Caco-2 (cell line): ENCODE measurements around the gene GPR142. TPM values are rescaled to one million over a fixed set of nuclear protein-coding genes. Genes with fewer than 3 reads are reported as not detected.

Source experiments
- BruUV-seq: library from RNA; stranded (reverse); fragments of 400-500 nt; replicated peaks from 2 replicates; lab custom pipeline; 2021; lab: Mats Ljungman, UMichigan
- CTCF ChIA-PET: fragments of 300-600 bp; sonication (Branson Sonifier 250); formaldehyde crosslinking; loops from one replicate; lab custom pipeline; 2022; ENCODE audit warnings: antibody characterized with exemption; lab: Charles Lee
- POLR2A ChIA-PET: fragments of 300-600 bp; sonication (Branson Sonifier 250); formaldehyde crosslinking; loops from one replicate; lab custom pipeline; 2022; ENCODE audit warnings: antibody characterized with exemption; lab: Charles Lee
- DNase-seq, 2 experiments: peaks; one replicate each; pipeline versions ENCODE4 v3.0.0 to v3.0.0-alpha.2; 2020 to 2022
- H3K27me3 ChIP-seq: replicated peaks from 2 replicates; pipeline ENCODE4 v1.6.0; 2011; ENCODE audit warnings: low read length; ENCODE audit not compliant: control insufficient read depth, insufficient read depth
- H3K36me3 ChIP-seq: 2 replicates; pipeline ENCODE4 v1.5.1; 2011; ENCODE audit warnings: low read length; ENCODE audit not compliant: control insufficient read depth, insufficient read depth
- H3K4me1 ChIP-seq: fragments of 250-450 bp; sonication (Bioruptor Pico); 2 replicates; pipeline ENCODE4 v1.5.1; 2020; ENCODE audit warnings: mild to moderate bottlenecking
- H3K4me3 ChIP-seq: 2 replicates; pipeline ENCODE4 v1.5.1; 2011; ENCODE audit warnings: low read depth, mild to moderate bottlenecking, control low read depth, low read length
- H3K9me3 ChIP-seq: fragments of 250-450 bp; sonication (Bioruptor Pico); 2 replicates; pipeline ENCODE4 v1.5.1; 2020; ENCODE audit warnings: mild to moderate bottlenecking, moderate library complexity
- H3K27ac Mint-ChIP-seq: one replicate; pipeline ENCODE4 v1.8.0; 2022; ENCODE audit warnings: mixed read lengths; ENCODE audit not compliant: unreplicated experiment
- H3K27me3 Mint-ChIP-seq: one replicate; pipeline ENCODE4 v1.8.0; 2022; ENCODE audit warnings: mixed read lengths; ENCODE audit not compliant: insufficient read depth, unreplicated experiment
- H3K36me3 Mint-ChIP-seq: one replicate; pipeline ENCODE4 v1.8.0; 2022; ENCODE audit warnings: mild to moderate bottlenecking, mixed read lengths; ENCODE audit not compliant: insufficient read depth, unreplicated experiment
- H3K4me1 Mint-ChIP-seq: one replicate; pipeline ENCODE4 v1.8.0; 2022; ENCODE audit warnings: low read depth, mixed read lengths; ENCODE audit not compliant: unreplicated experiment
- H3K4me3 Mint-ChIP-seq: one replicate; pipeline ENCODE4 v1.8.0; 2022; ENCODE audit warnings: mild to moderate bottlenecking, moderate library complexity, mixed read lengths; ENCODE audit not compliant: unreplicated experiment
- H3K9me3 Mint-ChIP-seq: one replicate; pipeline ENCODE4 v1.8.0; 2022; ENCODE audit warnings: mixed read lengths; ENCODE audit not compliant: unreplicated experiment
- intact Hi-C: fragments of 100-400 bp; cut with micrococcal nuclease; formaldehyde crosslinking; loops from one replicate; pipeline ENCODE4 v1.10.0; 2022; ENCODE audit not compliant: unreplicated experiment
- total RNA-seq: library from RNA; stranded (reverse); gene quantifications from 2 replicates; pipeline ENCODE4 v1.2.3, GENCODE V29; 2022
- TF ChIP-seq, protein P1 (sequence below), 2 experiments: fragments of 200-600 bp in 1 of 2; IDR thresholded peaks; 1 replicate in 1 of 2; 2 replicates in 1 of 2; pipeline versions ENCODE4 v1.5.1 to v1.8.0; 2011 to 2022; ENCODE audit warnings: antibody characterized with exemption in 1 of 2, control low read depth in 1 of 2, inconsistent platforms in 1 of 2, low read depth in 1 of 2, low read length in 1 of 2, mild to moderate bottlenecking in 1 of 2, moderate library complexity in 1 of 2; ENCODE audit not compliant: insufficient read depth in 1 of 2, severe bottlenecking in 1 of 2, unreplicated experiment in 1 of 2

GPR142 gene
- total RNA-seq, 1 experiment from 2014 or later: not detected

DNA sequence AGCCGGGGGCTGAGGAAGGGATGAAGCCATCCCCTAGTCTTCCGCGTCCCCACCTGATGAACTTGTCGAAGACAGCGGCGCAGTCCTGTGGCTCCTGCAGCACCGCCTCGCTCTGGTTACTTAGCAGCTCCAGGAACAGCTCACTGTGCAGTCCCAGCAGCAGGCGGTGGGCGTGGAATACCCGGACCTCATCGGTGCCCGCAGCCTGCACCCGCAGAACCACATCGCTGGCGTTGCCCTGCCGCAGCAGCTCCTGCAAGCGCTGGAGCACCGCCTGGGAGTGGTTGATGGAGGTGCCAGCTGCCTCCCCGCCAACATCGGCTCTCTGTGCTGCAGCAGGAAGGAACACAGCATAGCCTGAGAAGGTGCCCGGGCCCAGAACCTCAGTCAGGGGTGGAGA lies 7.4 kb upstream of the GPR142 start:
- no TSS peak for BruUV-seq
- H3K4me1 ChIP-seq: no peaks in the 10 kb centered on the region
- no peak overlapping the region for H3K4me3 ChIP-seq
- CTCF ChIA-PET: interaction anchor here (1.9 kb wide), 1 partner anchor 14 kb away, joined by 9 read pairs; no protein-coding TSS in a partner anchor
- peaks cover 6% of the 10 kb centered on the region for H3K27me3 Mint-ChIP-seq
- H3K27ac Mint-ChIP-seq: no peak overlapping the region
- no peaks in the 10 kb centered on the region for H3K4me1 Mint-ChIP-seq
- no peaks in the 10 kb centered on the region for H3K9me3 Mint-ChIP-seq
- POLR2A ChIA-PET: no interaction called here
- H3K36me3 ChIP-seq: no peaks in the 10 kb centered on the region
- H3K27me3 ChIP-seq: no peaks in the 10 kb centered on the region; the same call in 1 of the 2 replicates
- DNase-seq: no peak
- no peak overlapping the region for H3K4me3 Mint-ChIP-seq
- intact Hi-C loops: loop anchor here (10.0 kb wide), 1 partner anchor 145 kb away; the partner anchor contains the start of gene TTYH2
- H3K9me3 ChIP-seq: no peaks in the 10 kb centered on the region
- no peaks in the 10 kb centered on the region for H3K36me3 Mint-ChIP-seq
- TF ChIP-seq, protein P1, sequence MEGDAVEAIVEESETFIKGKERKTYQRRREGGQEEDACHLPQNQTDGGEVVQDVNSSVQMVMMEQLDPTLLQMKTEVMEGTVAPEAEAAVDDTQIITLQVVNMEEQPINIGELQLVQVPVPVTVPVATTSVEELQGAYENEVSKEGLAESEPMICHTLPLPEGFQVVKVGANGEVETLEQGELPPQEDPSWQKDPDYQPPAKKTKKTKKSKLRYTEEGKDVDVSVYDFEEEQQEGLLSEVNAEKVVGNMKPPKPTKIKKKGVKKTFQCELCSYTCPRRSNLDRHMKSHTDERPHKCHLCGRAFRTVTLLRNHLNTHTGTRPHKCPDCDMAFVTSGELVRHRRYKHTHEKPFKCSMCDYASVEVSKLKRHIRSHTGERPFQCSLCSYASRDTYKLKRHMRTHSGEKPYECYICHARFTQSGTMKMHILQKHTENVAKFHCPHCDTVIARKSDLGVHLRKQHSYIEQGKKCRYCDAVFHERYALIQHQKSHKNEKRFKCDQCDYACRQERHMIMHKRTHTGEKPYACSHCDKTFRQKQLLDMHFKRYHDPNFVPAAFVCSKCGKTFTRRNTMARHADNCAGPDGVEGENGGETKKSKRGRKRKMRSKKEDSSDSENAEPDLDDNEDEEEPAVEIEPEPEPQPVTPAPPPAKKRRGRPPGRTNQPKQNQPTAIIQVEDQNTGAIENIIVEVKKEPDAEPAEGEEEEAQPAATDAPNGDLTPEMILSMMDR (IDR thresholded peaks at IDR 0.05; ENCODE audit: insufficient read depth in 1 of 2, low read depth in 1 of 2, low read length in 1 of 2, severe bottlenecking in 1 of 2, unreplicated experiment in 1 of 2): no peak

DNA sequence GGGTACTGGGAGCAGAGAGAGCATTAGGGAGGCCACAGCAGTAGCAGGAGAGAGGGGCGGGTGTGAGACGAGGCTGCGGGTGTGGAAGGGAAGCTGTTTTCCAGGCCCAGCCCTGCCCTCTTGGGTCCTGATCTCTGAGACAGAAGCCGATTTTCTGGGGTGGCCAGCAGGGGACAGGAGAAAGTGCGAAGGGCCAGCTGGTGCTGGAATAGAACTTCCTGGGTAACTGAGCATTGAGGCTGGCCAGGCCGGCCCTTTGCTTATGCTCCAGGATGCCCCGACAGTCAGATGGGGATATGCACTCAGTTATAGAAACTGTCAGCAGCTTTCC lies 6.4 kb upstream of the GPR142 start:
- Mint-ChIP-seq H3K4me1 (no peaks in the 10 kb centered on the region), H3K4me3 (no peak overlapping the region), H3K36me3 (no peaks in the 10 kb centered on the region), H3K9me3 (no peaks in the 10 kb centered on the region), H3K27ac (no peak overlapping the region), H3K27me3 (peaks cover 6% of the 10 kb centered on the region)
- POLR2A ChIA-PET: no interaction called here
- intact Hi-C loops: loop anchor here (1.0 to 10.0 kb wide), 2 partner anchors 60 to 146 kb away; partner anchors contain the start of gene TTYH2
- H3K9me3 ChIP-seq: no peaks in the 10 kb centered on the region
- no peaks in the 10 kb centered on the region for H3K4me1 ChIP-seq
- no peak overlapping the region for H3K4me3 ChIP-seq
- CTCF ChIA-PET: interaction anchor here (0.6 to 1.9 kb wide), 5 partner anchors 13 to 330 kb away, joined by 3 to 11 read pairs (median 5); no protein-coding TSS in a partner anchor
- no TSS peak for BruUV-seq
- TF ChIP-seq, protein P1 (IDR thresholded peaks at IDR 0.05; ENCODE audit: insufficient read depth in 1 of 2, low read depth in 1 of 2, low read length in 1 of 2, severe bottlenecking in 1 of 2, unreplicated experiment in 1 of 2): peak in 1 of 2 experiments; percentile 2
- no peaks in the 10 kb centered on the region; the same call in 1 of the 2 replicates for H3K27me3 ChIP-seq
- no peaks in the 10 kb centered on the region for H3K36me3 ChIP-seq
- DNase-seq: no peak

DNA sequence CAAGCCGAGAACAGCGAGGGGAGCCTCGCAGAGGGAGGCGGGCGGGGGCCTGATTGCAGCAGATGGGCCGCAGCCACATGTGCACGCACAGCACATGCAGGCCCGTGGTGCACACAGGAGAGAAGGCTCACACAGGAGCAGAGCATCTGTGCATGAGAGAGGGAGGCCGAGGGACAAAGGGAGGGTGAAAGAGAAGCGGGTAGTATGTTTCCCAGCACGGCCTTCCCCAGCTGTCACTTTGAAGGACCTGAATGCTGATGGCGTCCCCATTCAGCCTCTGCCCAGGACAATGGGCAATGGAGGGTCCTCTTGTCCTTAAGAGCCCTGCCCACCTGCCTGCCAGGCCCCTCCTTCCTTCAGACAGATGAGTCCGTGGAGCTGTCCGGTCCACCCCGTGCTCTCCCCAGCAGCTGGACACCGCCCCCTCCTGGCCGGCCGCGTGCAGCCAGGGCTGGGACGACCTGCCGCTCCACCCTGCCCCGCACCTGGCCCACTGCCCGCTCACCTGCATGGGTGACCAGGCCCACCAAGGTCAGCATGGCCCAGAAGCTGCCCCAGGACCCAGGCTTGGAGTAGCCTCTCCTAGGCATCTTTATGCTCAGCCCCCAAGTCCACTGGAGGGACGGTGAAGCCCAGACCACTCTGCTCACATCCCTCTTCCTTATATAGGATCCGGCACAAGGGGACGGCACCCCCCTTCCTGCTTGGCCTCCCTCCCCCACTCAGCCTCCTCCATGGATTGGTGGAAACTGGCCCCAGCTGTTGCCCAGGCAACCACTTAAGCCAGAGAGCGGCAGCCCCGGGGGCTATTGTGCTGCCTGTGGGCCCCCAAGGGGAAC lies 5.9 kb upstream of the GPR142 start, which contains the start of gene BTBD17:
Gene BTBD17 (minus strand): TSS at position 639 of the 839 bp plus-strand sequence. CDS start 49 bp downstream, at position 590.
- BruUV-seq: no TSS peak
- ChIA-PET POLR2A (no interaction called here), CTCF (interaction anchor here (0.6 to 1.9 kb wide), 5 partner anchors 12 to 329 kb away, joined by 3 to 11 read pairs (median 5); no protein-coding TSS in a partner anchor)
- no peaks in the 10 kb centered on the region for H3K4me1 Mint-ChIP-seq
- intact Hi-C loops: loop anchor here (1.0 to 10.0 kb wide), 2 partner anchors 60 to 147 kb away; partner anchors contain the start of gene TTYH2
- H3K27me3 Mint-ChIP-seq: peaks cover 6% of the 10 kb centered on the region
- no peaks in the 10 kb centered on the region for H3K4me1 ChIP-seq
- no peaks in the 10 kb centered on the region for H3K36me3 Mint-ChIP-seq
- no peaks in the 10 kb centered on the region for H3K9me3 Mint-ChIP-seq
- no peak within 1 kb of the TSS for H3K4me3 ChIP-seq
- no peak within 1 kb of the TSS for H3K27ac Mint-ChIP-seq
- H3K27me3 ChIP-seq: no peaks in the 10 kb centered on the region; the same call in 1 of the 2 replicates
- TF ChIP-seq, protein P1 (IDR thresholded peaks at IDR 0.05; ENCODE audit: insufficient read depth in 1 of 2, low read depth in 1 of 2, low read length in 1 of 2, severe bottlenecking in 1 of 2, unreplicated experiment in 1 of 2): peak; percentile 77 to 78
- H3K36me3 ChIP-seq: no peaks in the 10 kb centered on the region
- no peaks in the 10 kb centered on the region for H3K9me3 ChIP-seq
- no peak within 1 kb of the TSS for H3K4me3 Mint-ChIP-seq
- DNase-seq: peak in 1 of 2 experiments; percentile 79
